Measurements from ENCODE around the gene HOXD9.

Gene HOXD9

GRCh38 chr2:176091329-176092258, 30.9 kb upstream of the HOXD9 start:
- TF ChIP-seq REST (IDR thresholded peaks at IDR 0.05; ENCODE audit: insufficient read depth in 1 of 2, low read depth in 2 of 2, low read length in 2 of 2): no peak
- TF ChIP-seq FOXP2 (optimal IDR thresholded peaks at IDR 0.05; ENCODE audit: borderline replicate concordance, extremely low read depth, extremely low read length, insufficient read depth): no peak
- no peak for TF ChIP-seq POLR2AphosphoS5 (IDR thresholded peaks at IDR 0.05; ENCODE audit: low read depth, low read length)
- no peak for TF ChIP-seq TAF1 (IDR thresholded peaks at IDR 0.05; ENCODE audit: borderline replicate concordance, insufficient read depth, low read length)
- TF ChIP-seq SIN3A (IDR thresholded peaks at IDR 0.05; ENCODE audit: borderline replicate concordance, insufficient read depth, low read length): no peak

GRCh38 chr2:176092270-176093144, 30.0 kb upstream of the HOXD9 start, which contains the start of gene HOXD13:
Gene HOXD13 (plus strand): TSS chr2:176092721. CDS start chr2:176092891, 170 bp downstream.
- no peak for TF ChIP-seq POLR2AphosphoS5 (IDR thresholded peaks at IDR 0.05; ENCODE audit: low read depth, low read length)
- TF ChIP-seq REST (IDR thresholded peaks at IDR 0.05; ENCODE audit: insufficient read depth in 1 of 2, low read depth in 2 of 2, low read length in 2 of 2): no peak
- no peak for TF ChIP-seq FOXP2 (optimal IDR thresholded peaks at IDR 0.05; ENCODE audit: borderline replicate concordance, extremely low read depth, extremely low read length, insufficient read depth)
- TF ChIP-seq TAF1 (IDR thresholded peaks at IDR 0.05; ENCODE audit: borderline replicate concordance, insufficient read depth, low read length): no peak
- no peak for TF ChIP-seq SIN3A (IDR thresholded peaks at IDR 0.05; ENCODE audit: borderline replicate concordance, insufficient read depth, low read length)

- TF ChIP-seq SIN3A (IDR thresholded peaks at IDR 0.05; ENCODE audit: borderline replicate concordance, insufficient read depth, low read length) (no peak), REST (IDR thresholded peaks at IDR 0.05; ENCODE audit: insufficient read depth in 1 of 2, low read depth in 2 of 2, low read length in 2 of 2) (no peak), TAF1 (IDR thresholded peaks at IDR 0.05; ENCODE audit: borderline replicate concordance, insufficient read depth, low read length) (no peak), FOXP2 (optimal IDR thresholded peaks at IDR 0.05; ENCODE audit: borderline replicate concordance, extremely low read depth, extremely low read length, insufficient read depth) (no peak), POLR2AphosphoS5 (IDR thresholded peaks at IDR 0.05; ENCODE audit: low read depth, low read length) (no peak)
Measured at GRCh38 chr2:176093145-176093897, 29.2 kb upstream of the HOXD9 start.

GRCh38 chr2:176093898-176094249, 28.6 kb upstream of the HOXD9 start:
- TF ChIP-seq TAF1 (IDR thresholded peaks at IDR 0.05; ENCODE audit: borderline replicate concordance, insufficient read depth, low read length) (no peak), FOXP2 (optimal IDR thresholded peaks at IDR 0.05; ENCODE audit: borderline replicate concordance, extremely low read depth, extremely low read length, insufficient read depth) (no peak), REST (IDR thresholded peaks at IDR 0.05; ENCODE audit: insufficient read depth in 1 of 2, low read depth in 2 of 2, low read length in 2 of 2) (no peak), POLR2AphosphoS5 (IDR thresholded peaks at IDR 0.05; ENCODE audit: low read depth, low read length) (no peak), SIN3A (IDR thresholded peaks at IDR 0.05; ENCODE audit: borderline replicate concordance, insufficient read depth, low read length) (no peak)

Data from PFSK-1 (cell line).